CD4-positive, alpha-beta T cell (primary cell): ENCODE data around the gene YTHDF1. TPM values are rescaled to one million over a fixed set of nuclear protein-coding genes. Genes with fewer than 3 reads are reported as not detected.

ENCODE experiments used
- ATAC-seq: fragments of 200-7000 bp; cut with Tn5 transposase; one replicate; pipeline ENCODE4 v1.10.0; 2022; ENCODE audit warnings: mild to moderate bottlenecking; ENCODE audit not compliant: poor library complexity
- CTCF ChIA-PET: fragments of 350-600 bp; sonication (Branson Sonifier 250); formaldehyde crosslinking; loops from one replicate; lab custom pipeline; 2021; ENCODE audit warnings: antibody characterized with exemption, inconsistent platforms; lab: Charles Lee
- POLR2A ChIA-PET: fragments of 350-600 bp; sonication (Branson Sonifier 250); formaldehyde crosslinking; loops from one replicate; lab custom pipeline; 2021; ENCODE audit warnings: antibody characterized with exemption, inconsistent platforms; lab: Charles Lee
- DNase-seq, 14 experiments: peaks; one replicate each; pipeline ENCODE4 v3.0.0-alpha.2; 2013 to 2020; ENCODE audit warnings: mixed read lengths in 2 of 14
- H3K27ac ChIP-seq, 2 donors: one replicate each; pipeline versions ENCODE4 v1.5.1 to v1.7.0; 2013; ENCODE audit warnings: low read length in 2 of 2, low read depth in 1 of 2, mild to moderate bottlenecking in 1 of 2
- H3K27me3 ChIP-seq, 2 experiments: 1 replicate in 1 of 2; 2 replicates in 1 of 2; pipeline versions ENCODE4 v1.6.1 to v1.7.0; 2013; ENCODE audit warnings: low read length in 2 of 2, control low read depth in 1 of 2, mild to moderate bottlenecking in 1 of 2, moderate library complexity in 1 of 2; ENCODE audit not compliant: insufficient read depth in 2 of 2, control insufficient read depth in 1 of 2
- H3K36me3 ChIP-seq: one replicate; pipeline ENCODE4 v1.6.1; 2013; ENCODE audit warnings: low read length, control low read depth; ENCODE audit not compliant: insufficient read depth
- H3K4me1 ChIP-seq: one replicate; pipeline ENCODE4 v1.6.1; 2013; ENCODE audit warnings: low read length, control low read depth; ENCODE audit not compliant: insufficient read depth
- H3K4me3 ChIP-seq: one replicate; pipeline ENCODE4 v1.5.1; 2013; ENCODE audit warnings: mild to moderate bottlenecking, low read length, moderate library complexity
- H3K9me3 ChIP-seq, 2 experiments: 1 replicate in 1 of 2; 2 replicates in 1 of 2; pipeline versions ENCODE4 v1.6.1 to v1.7.0; 2013; ENCODE audit warnings: low read length in 2 of 2, mild to moderate bottlenecking in 2 of 2, control low read depth in 1 of 2, moderate library complexity in 1 of 2; ENCODE audit not compliant: control insufficient read depth in 1 of 2, insufficient read depth in 1 of 2
- H3K27ac Mint-ChIP-seq: one replicate; pipeline ENCODE4 v1.8.0; 2020; ENCODE audit warnings: mixed read lengths
- H3K27me3 Mint-ChIP-seq: one replicate; pipeline ENCODE4 v1.8.0; 2021; ENCODE audit warnings: mixed read lengths
- H3K36me3 Mint-ChIP-seq: one replicate; pipeline ENCODE4 v1.8.0; 2021; ENCODE audit warnings: low read depth, mixed read lengths
- H3K4me1 Mint-ChIP-seq: one replicate; pipeline ENCODE4 v1.8.0; 2021; ENCODE audit warnings: low read depth, mixed read lengths
- H3K4me3 Mint-ChIP-seq: one replicate; pipeline ENCODE4 v1.8.0; 2020; ENCODE audit warnings: mild to moderate bottlenecking, mixed read lengths
- H3K9me3 Mint-ChIP-seq: one replicate; pipeline ENCODE4 v1.8.0; 2020; ENCODE audit warnings: mixed read lengths
- intact Hi-C, 2 experiments: fragments of 100-400 bp; cut with DNase I in 1 of 2; cut with micrococcal nuclease in 1 of 2; formaldehyde crosslinking; loops; one replicate each; pipeline versions ENCODE4 v1.15.1 to v1.9.0; 2023 to 2025; cut with DNase I, micrococcal nuclease
- polyA plus RNA-seq, 2 donors: library from polyadenylated mRNA; unstranded; fragments of 120-200 nt; gene quantifications; one replicate each; pipeline ENCODE4 v1.2.1, GENCODE V29; 2013
- total RNA-seq, 174 experiments: library from RNA in 2 of 174; stranded (reverse) in 2 of 174; gene quantifications; one replicate each; pipeline ENCODE4 v1.2.3 and lab custom pipeline; 2021 to 2026
- TF ChIP-seq, protein P1 (sequence below): fragments of 200-600 bp; IDR thresholded peaks from one replicate; pipeline ENCODE4 v1.8.0; 2022; ENCODE audit warnings: antibody characterized with exemption, mild to moderate bottlenecking

The YTHDF1 gene
- total RNA-seq (10 to 100 TPM; 43.7 to 44.1 TPM), total RNA-seq (lab: John Stamatoyannopoulos, UW) (42.3 to 118 (median 74.3) reads per million in 172 experiments)
- polyA plus RNA-seq (2013, experiment 1 of 2) = 27.3 TPM
- polyA plus RNA-seq (2013, experiment 2 of 2) = 31.0 TPM

DNA sequence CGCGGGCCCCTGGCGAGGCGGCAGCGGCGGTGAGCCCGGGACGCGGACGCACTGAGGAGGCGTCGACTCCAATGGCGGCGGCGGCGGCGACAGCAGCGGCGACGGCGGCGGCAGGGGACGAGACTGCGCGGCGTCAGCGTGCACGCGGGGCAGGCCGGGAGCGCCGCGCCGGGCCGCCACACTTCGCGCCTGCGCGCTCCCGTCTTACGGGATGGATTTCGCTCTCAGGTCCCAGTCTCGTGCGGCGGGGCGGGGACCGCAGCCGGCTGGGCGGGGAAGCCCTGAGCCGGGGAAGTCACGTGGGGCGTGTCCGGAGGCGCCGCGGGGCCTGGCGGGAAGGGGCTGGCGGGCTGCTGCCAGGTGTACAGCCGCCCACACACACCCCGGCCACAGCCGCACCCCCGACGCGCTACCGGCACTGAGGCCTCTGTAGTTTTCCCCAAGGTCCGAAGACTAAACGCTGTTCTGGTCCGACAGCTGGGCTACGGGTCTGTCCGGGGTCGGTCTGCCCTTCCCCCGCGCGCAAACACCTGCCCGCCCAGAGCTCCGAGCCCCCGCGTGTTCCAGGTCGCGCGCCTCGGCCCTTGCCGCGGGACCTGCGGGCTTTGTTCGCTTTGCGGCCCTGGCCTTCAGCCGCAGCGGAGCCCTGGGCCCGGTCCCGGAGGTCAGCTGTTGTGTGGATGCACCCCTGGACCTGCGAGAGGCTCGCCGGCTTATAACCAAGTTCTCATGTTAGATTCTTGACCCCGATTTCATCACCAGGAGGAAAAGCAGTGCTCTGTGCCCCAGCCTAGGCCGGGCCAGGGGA lies at the start of gene YTHDF1:
Gene YTHDF1, minus strand, starts transcription at position 91 of the 808 bp plus-strand sequence. CDS start 239 bp downstream, outside the sequence.
- Histone ChIP-seq H3K9me3 (no peaks in the 10 kb centered on the region), H3K4me3 (peak within 1 kb of the TSS; percentile 75), H3K4me1 (peaks cover 47% of the 10 kb centered on the region), H3K27ac (peak within 1 kb of the TSS; percentile 44 to 70), H3K36me3 (peaks cover 30% of the 10 kb centered on the region), H3K27me3 (no peaks in the 10 kb centered on the region)
- no peaks in the 10 kb centered on the region for H3K27me3 Mint-ChIP-seq
- peak within 1 kb of the TSS; percentile 93 for H3K4me3 Mint-ChIP-seq
- H3K36me3 Mint-ChIP-seq = peaks cover 42% of the 10 kb centered on the region
- TF ChIP-seq, protein P1, sequence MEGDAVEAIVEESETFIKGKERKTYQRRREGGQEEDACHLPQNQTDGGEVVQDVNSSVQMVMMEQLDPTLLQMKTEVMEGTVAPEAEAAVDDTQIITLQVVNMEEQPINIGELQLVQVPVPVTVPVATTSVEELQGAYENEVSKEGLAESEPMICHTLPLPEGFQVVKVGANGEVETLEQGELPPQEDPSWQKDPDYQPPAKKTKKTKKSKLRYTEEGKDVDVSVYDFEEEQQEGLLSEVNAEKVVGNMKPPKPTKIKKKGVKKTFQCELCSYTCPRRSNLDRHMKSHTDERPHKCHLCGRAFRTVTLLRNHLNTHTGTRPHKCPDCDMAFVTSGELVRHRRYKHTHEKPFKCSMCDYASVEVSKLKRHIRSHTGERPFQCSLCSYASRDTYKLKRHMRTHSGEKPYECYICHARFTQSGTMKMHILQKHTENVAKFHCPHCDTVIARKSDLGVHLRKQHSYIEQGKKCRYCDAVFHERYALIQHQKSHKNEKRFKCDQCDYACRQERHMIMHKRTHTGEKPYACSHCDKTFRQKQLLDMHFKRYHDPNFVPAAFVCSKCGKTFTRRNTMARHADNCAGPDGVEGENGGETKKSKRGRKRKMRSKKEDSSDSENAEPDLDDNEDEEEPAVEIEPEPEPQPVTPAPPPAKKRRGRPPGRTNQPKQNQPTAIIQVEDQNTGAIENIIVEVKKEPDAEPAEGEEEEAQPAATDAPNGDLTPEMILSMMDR = no peak
- intact Hi-C loops = loop anchor here in 1 of 2 experiments (1.0 to 10.0 kb wide), 6 partner anchors 56 to 1034 kb away; partner anchors contain the start of genes ARFGAP1, CABLES2, GID8 and MTG2
- ATAC-seq (peak; percentile 95), DNase-seq (peak; percentile 86 to 98 (median 94))
- peak within 1 kb of the TSS; percentile 92 for H3K27ac Mint-ChIP-seq
- peaks cover 48% of the 10 kb centered on the region for H3K4me1 Mint-ChIP-seq
- H3K9me3 Mint-ChIP-seq = no peaks in the 10 kb centered on the region
- POLR2A ChIA-PET = interaction anchor here (0.8 to 1.5 kb wide), 4 partner anchors 55 to 114 kb away, joined by 3 read pairs; partner anchors contain the start of gene ARFGAP1
- CTCF ChIA-PET = interaction anchor here (0.9 to 1.0 kb wide), 2 partner anchors 33 to 57 kb away, joined by 3 read pairs; no protein-coding TSS in a partner anchor

DNA sequence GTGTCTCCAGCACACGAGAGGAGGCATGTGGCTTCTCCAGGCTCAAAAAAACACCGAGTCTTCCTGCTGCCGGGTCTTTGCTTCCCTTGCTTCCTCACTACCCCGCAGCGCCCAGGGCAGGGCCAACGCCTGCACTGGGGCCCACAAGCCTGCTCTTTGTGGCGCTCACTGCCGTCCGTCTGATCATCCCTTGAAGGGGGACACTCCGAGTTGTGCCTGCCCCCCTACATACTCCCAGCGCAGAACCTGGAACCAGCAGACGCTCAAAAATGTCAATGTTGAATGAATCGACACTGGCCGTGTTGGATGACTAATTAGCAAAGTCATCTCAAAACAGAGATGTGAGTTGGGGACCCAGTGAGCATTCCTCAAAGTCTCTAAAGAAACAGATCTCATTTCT lies 48.6 kb upstream of the YTHDF1 start:
- intact Hi-C loops = no loop called here
- ChIA-PET POLR2A (no interaction called here), CTCF (no interaction called here)
- no peaks in the 10 kb centered on the region for H3K9me3 ChIP-seq
- H3K27ac ChIP-seq = no peak overlapping the region
- TF ChIP-seq, protein P1 = no peak
- Mint-ChIP-seq H3K4me1 (no peaks in the 10 kb centered on the region), H3K4me3 (no peak overlapping the region), H3K9me3 (no peaks in the 10 kb centered on the region), H3K27ac (no peak overlapping the region), H3K27me3 (peaks cover 27% of the 10 kb centered on the region), H3K36me3 (no peaks in the 10 kb centered on the region)
- H3K27me3 ChIP-seq = peaks cover 14 to 17% of the 10 kb centered on the region in 2 experiments
- no peaks in the 10 kb centered on the region for H3K36me3 ChIP-seq
- DNase-seq (no peak), ATAC-seq (no peak)
- H3K4me1 ChIP-seq = peaks cover 5% of the 10 kb centered on the region
- H3K4me3 ChIP-seq = no peak overlapping the region

DNA sequence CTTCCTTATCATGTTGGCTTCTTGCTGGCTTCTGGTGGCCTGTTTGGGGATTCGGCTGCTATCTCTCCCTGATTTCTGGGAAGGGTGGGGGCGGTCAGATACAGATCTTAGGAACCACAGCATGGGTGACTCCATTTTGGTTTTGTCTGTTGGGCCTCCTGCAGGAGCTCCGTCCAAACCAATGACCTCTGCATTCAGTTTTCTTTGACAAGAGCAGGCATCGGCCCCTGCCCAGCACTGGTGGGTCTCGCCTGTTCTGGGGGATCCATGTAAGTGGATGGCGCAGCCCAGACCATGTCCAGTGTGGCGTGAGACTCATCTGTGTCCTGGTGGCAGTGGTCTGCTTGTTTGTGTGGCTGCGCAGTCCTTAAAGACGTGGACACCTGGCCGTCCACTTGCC lies 48.1 kb upstream of the YTHDF1 start:
- Mint-ChIP-seq H3K27ac (no peak overlapping the region), H3K27me3 (peaks cover 32% of the 10 kb centered on the region), H3K36me3 (no peaks in the 10 kb centered on the region), H3K4me1 (no peaks in the 10 kb centered on the region), H3K9me3 (no peaks in the 10 kb centered on the region), H3K4me3 (no peak overlapping the region)
- TF ChIP-seq, protein P1 = no peak
- ChIA-PET CTCF (no interaction called here), POLR2A (no interaction called here)
- peaks cover 14 to 17% of the 10 kb centered on the region in 2 experiments for H3K27me3 ChIP-seq
- ATAC-seq (no peak), DNase-seq (no peak)
- no peaks in the 10 kb centered on the region for H3K36me3 ChIP-seq
- H3K4me3 ChIP-seq = no peak overlapping the region
- peaks cover 5% of the 10 kb centered on the region for H3K4me1 ChIP-seq
- H3K27ac ChIP-seq = no peak overlapping the region
- intact Hi-C loops = no loop called here
- H3K9me3 ChIP-seq = no peaks in the 10 kb centered on the region
